Keratinocyte (primary cell): ENCODE measurements around the gene TBC1D14. TPM values are rescaled to one million over a fixed set of nuclear protein-coding genes. Genes with fewer than 3 reads are reported as not detected.

Source experiments
- DNase-seq: peaks from one replicate; pipeline ENCODE4 v3.0.0-alpha.2; 2011; ENCODE audit warnings: low read depth, missing footprints, low spot score
- FAIRE-seq: peaks from 2 replicates; lab custom pipeline; 2011; peaks lifted over from hg19 to GRCh38; lab: Jason Lieb, UNC
- H2AFZ ChIP-seq: 2 replicates; pipeline ENCODE4 v1.6.0; 2012; ENCODE audit warnings: low read length, control low read depth, inconsistent platforms; ENCODE audit not compliant: control insufficient read depth
- H3K27ac ChIP-seq: 2 replicates; pipeline ENCODE4 v1.5.1; 2011; ENCODE audit warnings: low read length; ENCODE audit not compliant: control insufficient read depth, insufficient read depth
- H3K27me3 ChIP-seq: 3 replicates; pipeline ENCODE4 v1.6.0; 2011; ENCODE audit warnings: low read length; ENCODE audit not compliant: control insufficient read depth, insufficient read depth; ENCODE audit errors: extremely low read depth
- H3K36me3 ChIP-seq, 2 experiments: 2 replicates in 1 of 2; 3 replicates in 1 of 2; pipeline ENCODE4 v1.5.1; 2011; ENCODE audit warnings: low read length in 2 of 2, mild to moderate bottlenecking in 1 of 2; ENCODE audit not compliant: control insufficient read depth in 2 of 2, insufficient read depth in 2 of 2; ENCODE audit errors: extremely low read depth in 1 of 2
- H3K4me1 ChIP-seq: 3 replicates; pipeline ENCODE4 v1.5.1; 2011; ENCODE audit warnings: low read length; ENCODE audit not compliant: control insufficient read depth, insufficient read depth; ENCODE audit errors: extremely low read depth
- H3K4me2 ChIP-seq: 3 replicates; pipeline ENCODE4 v1.6.0; 2011; ENCODE audit warnings: low read depth, low read length; ENCODE audit not compliant: control insufficient read depth, insufficient read depth; ENCODE audit errors: extremely low read depth
- H3K4me3 ChIP-seq, 3 experiments: fragments of 200-600 bp in 1 of 3; sonication (generic) in 1 of 3; 2 replicates in 2 of 3; 3 replicates in 1 of 3; pipeline ENCODE4 v1.5.1; 2011 to 2016; ENCODE audit warnings: low read length in 3 of 3, mild to moderate bottlenecking in 3 of 3, control low read depth in 2 of 3, inconsistent platforms in 1 of 3, low read depth in 1 of 3, mixed read lengths in 1 of 3, mixed run types in 1 of 3, moderate library complexity in 1 of 3; ENCODE audit not compliant: control insufficient read depth in 2 of 3, insufficient read depth in 2 of 3; ENCODE audit errors: extremely low read depth in 1 of 3
- H3K79me2 ChIP-seq: 2 replicates; pipeline ENCODE4 v1.6.0; 2012; ENCODE audit warnings: low read length; ENCODE audit not compliant: control insufficient read depth, insufficient read depth
- H3K9ac ChIP-seq: 3 replicates; pipeline ENCODE4 v1.6.0; 2011; ENCODE audit warnings: low read length; ENCODE audit not compliant: control insufficient read depth, insufficient read depth; ENCODE audit errors: extremely low read depth
- H3K9me1 ChIP-seq: 3 replicates; pipeline ENCODE4 v1.6.0; 2011; ENCODE audit warnings: low read length; ENCODE audit not compliant: control insufficient read depth, insufficient read depth; ENCODE audit errors: extremely low read depth
- H3K9me3 ChIP-seq: 2 replicates; pipeline ENCODE4 v1.5.1; 2012; ENCODE audit warnings: low read depth, low read length; ENCODE audit not compliant: control insufficient read depth
- H4K20me1 ChIP-seq: 3 replicates; pipeline ENCODE4 v1.6.0; 2011; ENCODE audit warnings: low read length; ENCODE audit not compliant: control insufficient read depth, insufficient read depth; ENCODE audit errors: extremely low read depth
- EZH2 ChIP-seq: IDR thresholded peaks from one replicate; pipeline ENCODE4 v1.6.1; 2012; ENCODE audit warnings: inconsistent platforms, mild to moderate bottlenecking, low read length, moderate library complexity
- dilution Hi-C: fragments of 300-500 bp; cut with MboI; formaldehyde crosslinking; loops from one replicate; pipeline ENCODE4 v1.7.0; 2020; ENCODE audit warnings: low sequenced_read_pairs; ENCODE audit not compliant: extremely low pct_ligation_motif_present
- polyA plus RNA-seq, 5 experiments: library from polyadenylated mRNA; depleted of rRNA in 3 of 5; stranded (reverse) in 3 of 5; stranded (forward) in 1 of 5; unstranded in 1 of 5; fragments of >200 nt; gene quantifications; 1 replicate in 1 of 5; 2 replicates in 3 of 5; 3 replicates in 1 of 5; pipeline versions ENCODE4 v1.2.1 to v1.2.3, GENCODE V29; 2011 to 2012; ENCODE audit warnings: missing spikeins in 2 of 5, low read depth in 1 of 5, low replicate concordance in 1 of 5
- TF ChIP-seq, protein P1 (sequence below), 3 experiments: IDR thresholded peaks in 1 of 3; conservative IDR thresholded peaks in 1 of 3; optimal IDR thresholded peaks in 1 of 3; 2 replicates in 2 of 3; 3 replicates in 1 of 3; pipeline versions ENCODE3 to v1.5.1; 2011; ENCODE audit warnings: low read length in 3 of 3, mild to moderate bottlenecking in 3 of 3, moderate library complexity in 2 of 3, control low read depth in 1 of 3, inconsistent platforms in 1 of 3; ENCODE audit not compliant: insufficient read depth in 2 of 3; ENCODE audit errors: extremely low read depth in 1 of 3

TBC1D14 gene
- polyA plus RNA-seq, 1 donor (not counting 4 experiments of a cell fraction or from before 2014, with no cell fraction given): 55.1 TPM

DNA sequence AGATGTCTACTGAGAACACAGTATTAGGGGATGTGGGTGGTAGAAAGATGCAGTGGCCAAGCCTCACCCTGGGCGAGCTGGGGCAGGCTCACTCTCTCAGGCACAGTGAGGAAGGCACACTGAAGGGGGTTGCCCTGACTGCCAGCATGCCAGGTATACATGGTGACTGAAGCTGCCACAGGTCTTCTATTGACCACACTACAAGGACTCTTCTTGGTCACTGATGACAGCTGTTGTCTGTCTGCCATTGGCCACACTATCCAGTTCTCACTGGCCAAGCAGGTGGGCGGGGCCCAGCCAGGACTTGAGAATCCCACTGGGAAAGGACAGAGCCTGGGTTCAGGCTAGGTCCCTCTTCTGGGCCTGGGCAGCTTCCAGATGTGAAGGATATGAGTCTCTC is 39.7 kb upstream of the TBC1D14 start:
- peaks cover 10% of the 10 kb centered on the region for H3K4me1 ChIP-seq
- no peaks in the 10 kb centered on the region for H3K79me2 ChIP-seq
- no peak overlapping the region for H3K4me2 ChIP-seq
- no peaks in the 10 kb centered on the region for H3K27me3 ChIP-seq
- dilution Hi-C loops: no loop called here
- no peaks in the 10 kb centered on the region for H4K20me1 ChIP-seq
- TF ChIP-seq EZH2: no peak
- TF ChIP-seq, protein P1, sequence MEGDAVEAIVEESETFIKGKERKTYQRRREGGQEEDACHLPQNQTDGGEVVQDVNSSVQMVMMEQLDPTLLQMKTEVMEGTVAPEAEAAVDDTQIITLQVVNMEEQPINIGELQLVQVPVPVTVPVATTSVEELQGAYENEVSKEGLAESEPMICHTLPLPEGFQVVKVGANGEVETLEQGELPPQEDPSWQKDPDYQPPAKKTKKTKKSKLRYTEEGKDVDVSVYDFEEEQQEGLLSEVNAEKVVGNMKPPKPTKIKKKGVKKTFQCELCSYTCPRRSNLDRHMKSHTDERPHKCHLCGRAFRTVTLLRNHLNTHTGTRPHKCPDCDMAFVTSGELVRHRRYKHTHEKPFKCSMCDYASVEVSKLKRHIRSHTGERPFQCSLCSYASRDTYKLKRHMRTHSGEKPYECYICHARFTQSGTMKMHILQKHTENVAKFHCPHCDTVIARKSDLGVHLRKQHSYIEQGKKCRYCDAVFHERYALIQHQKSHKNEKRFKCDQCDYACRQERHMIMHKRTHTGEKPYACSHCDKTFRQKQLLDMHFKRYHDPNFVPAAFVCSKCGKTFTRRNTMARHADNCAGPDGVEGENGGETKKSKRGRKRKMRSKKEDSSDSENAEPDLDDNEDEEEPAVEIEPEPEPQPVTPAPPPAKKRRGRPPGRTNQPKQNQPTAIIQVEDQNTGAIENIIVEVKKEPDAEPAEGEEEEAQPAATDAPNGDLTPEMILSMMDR (optimal IDR thresholded peaks at IDR 0.05 in 1 of 3, IDR thresholded peaks at IDR 0.05 in 1 of 3, conservative IDR thresholded peaks at IDR 0.05 in 1 of 3; ENCODE audit: extremely low read depth in 1 of 3, insufficient read depth in 2 of 3, low read length in 3 of 3): no peak
- no peak overlapping the region for H3K27ac ChIP-seq
- H3K9me3 ChIP-seq: no peaks in the 10 kb centered on the region
- FAIRE-seq: no peak
- no peak overlapping the region for H3K9ac ChIP-seq
- H3K9me1 ChIP-seq: no peaks in the 10 kb centered on the region
- DNase-seq: no peak
- no peak overlapping the region for H3K4me3 ChIP-seq
- no peak overlapping the region for H2AFZ ChIP-seq
- peaks cover 11 to 25% of the 10 kb centered on the region in 2 experiments for H3K36me3 ChIP-seq

DNA sequence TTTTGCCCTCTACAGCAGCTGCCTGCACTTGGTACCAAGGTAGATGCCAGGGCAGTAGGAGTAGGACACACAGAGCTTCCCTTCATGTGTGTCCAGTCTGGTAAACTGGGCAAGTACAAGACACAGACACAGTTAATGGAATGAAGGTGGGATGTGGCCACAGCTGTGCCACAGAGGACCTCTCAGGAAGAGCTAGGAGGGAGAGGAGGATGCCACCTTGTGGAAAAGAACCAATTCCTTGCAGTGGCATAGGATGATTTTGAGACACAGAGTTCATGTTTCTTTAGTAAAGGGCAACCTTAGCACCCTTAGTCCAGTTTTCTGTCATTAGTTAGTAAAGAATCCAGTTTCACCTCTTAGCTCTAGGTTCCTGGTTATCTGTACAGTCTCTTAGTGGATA is 36.3 kb upstream of the TBC1D14 start:
- Histone ChIP-seq H2AFZ (no peak overlapping the region), H3K9me3 (no peaks in the 10 kb centered on the region), H3K27me3 (no peaks in the 10 kb centered on the region), H3K27ac (no peak overlapping the region), H3K9ac (no peak overlapping the region), H3K36me3 (peaks cover 21 to 26% of the 10 kb centered on the region in 2 experiments), H3K4me3 (no peak overlapping the region), H4K20me1 (no peaks in the 10 kb centered on the region), H3K4me1 (peaks cover 10% of the 10 kb centered on the region), H3K9me1 (no peaks in the 10 kb centered on the region), H3K79me2 (no peaks in the 10 kb centered on the region), H3K4me2 (no peak overlapping the region)
- dilution Hi-C loops: no loop called here
- FAIRE-seq (no peak), DNase-seq (no peak)
- TF ChIP-seq EZH2: no peak
- TF ChIP-seq, protein P1 (optimal IDR thresholded peaks at IDR 0.05 in 1 of 3, IDR thresholded peaks at IDR 0.05 in 1 of 3, conservative IDR thresholded peaks at IDR 0.05 in 1 of 3; ENCODE audit: extremely low read depth in 1 of 3, insufficient read depth in 2 of 3, low read length in 3 of 3): peak in 1 of 3 experiments; percentile 55
